ENCODE measurements around the gene AK8.

AK8 gene

DNA sequence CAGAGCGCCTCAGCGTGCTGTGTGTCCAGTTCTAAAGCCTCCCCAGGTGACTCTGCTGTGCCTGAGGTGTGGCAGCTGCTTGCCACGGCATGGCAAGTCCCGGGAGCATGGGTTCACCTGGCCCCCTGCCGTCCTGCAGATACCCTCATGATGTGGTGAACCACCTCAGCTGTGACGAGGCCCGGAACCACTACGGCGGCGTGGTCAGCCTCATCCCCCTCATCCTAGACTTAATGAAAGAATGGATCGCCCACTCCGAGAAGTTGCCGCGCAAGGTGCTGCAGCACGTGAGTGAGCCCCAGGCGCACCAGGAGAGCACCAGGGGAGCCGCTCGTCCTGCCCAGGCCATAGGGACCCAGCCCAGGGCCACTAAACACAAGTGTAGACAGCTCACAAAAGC lies 10.1 kb upstream of the AK8 start:
- no peak for DNase-seq (ENCODE audit: insufficient read length, low spot score)
- no peak for FAIRE-seq

DNA sequence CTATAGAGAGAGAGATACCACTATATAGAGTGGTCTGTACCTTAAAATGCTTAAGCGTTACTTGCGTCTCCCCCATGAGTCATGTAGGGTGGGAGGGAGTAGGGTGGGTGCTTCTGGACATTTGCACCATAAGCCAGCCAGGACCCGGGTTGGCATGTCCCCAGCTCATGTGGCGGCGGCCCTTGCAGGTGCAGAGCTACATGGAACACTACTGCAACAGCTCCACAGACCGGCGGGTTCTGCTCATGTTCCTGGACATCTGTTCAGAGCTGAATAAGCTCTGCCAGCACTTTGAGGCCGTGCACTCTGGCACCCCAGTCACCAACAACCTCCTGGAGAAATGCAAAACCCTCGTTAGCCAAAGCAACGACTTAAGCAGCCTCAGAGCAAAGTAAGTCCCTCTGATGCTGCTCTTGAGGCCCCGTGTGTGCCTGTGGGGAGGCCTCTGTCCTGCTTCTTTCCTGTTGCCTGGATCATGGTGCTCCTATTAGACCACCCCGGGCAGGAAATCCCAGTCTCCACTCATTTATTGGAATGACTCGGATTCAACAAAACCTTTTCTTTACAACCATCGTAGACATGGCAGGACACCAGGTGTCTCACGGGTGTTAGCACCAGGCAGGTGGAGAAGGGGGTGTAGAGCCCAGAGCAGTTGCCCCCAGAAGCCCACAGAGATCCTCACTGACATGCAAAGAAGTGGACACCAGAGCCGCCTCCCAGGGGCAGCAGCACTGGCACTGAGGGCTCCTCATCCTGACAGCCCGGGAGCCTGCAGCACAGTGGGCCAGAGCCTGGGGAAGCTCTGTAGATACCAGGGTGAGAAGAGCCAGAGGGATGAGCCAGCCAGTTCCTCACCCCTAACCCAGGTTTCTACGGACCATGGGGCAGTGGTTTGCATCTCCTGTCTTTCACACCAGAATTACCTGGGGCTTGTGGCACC lies 9.4 kb upstream of the AK8 start:
- DNase-seq (ENCODE audit: insufficient read length, low spot score) (no peak), FAIRE-seq (no peak)

DNA sequence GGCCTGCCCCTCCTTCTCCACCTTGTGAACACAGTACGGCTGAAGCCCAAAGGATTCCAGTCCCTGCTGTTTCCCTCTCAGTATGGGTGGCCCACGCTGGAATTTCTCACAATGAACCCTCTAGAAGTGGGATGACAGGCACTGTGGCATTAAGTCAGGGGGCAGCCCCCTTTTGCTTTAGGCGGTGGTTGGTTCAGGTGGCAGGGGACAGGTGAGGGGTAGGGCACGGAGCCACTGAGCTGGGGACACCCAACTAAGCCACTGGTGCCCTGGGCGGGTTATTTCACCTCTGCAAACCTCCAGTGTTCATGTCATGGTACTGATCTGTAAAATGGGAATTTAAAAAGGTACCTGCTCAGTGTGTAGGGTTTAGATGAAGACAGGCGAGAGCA lies 8.2 kb upstream of the AK8 start:
- no peak for FAIRE-seq
- DNase-seq (ENCODE audit: insufficient read length, low spot score), result no peak

DNA sequence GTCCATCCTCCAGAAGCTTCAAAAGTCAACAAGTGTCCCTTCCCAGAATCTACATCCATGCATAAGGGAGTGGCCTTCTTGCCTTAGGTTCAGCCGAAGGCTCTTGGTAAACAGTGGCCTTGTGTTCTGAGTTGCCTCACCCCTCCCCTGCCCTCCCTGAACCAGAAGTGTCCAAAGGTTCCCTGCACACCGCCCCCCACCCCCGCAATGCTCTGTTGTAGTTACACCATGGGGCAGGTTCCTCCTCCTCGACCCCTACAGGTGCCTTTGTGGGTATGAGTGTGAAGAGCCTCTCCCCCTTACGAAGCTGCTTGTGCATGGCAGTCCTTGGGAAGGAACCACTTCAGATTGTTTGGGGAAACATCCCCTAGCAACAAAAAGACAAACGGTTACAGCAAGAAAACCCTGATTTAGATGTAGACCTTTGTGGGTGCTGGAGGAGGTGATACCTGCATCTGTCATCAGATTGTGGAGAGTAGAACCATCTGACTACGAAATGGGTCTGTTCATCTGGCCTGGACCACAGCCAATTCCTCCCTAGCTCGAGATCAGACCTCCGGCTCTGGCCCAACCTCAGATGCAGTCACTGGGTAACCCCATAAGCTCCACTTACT lies 7.7 kb upstream of the AK8 start:
- DNase-seq (ENCODE audit: insufficient read length, low spot score) (no peak), FAIRE-seq (no peak)

DNA sequence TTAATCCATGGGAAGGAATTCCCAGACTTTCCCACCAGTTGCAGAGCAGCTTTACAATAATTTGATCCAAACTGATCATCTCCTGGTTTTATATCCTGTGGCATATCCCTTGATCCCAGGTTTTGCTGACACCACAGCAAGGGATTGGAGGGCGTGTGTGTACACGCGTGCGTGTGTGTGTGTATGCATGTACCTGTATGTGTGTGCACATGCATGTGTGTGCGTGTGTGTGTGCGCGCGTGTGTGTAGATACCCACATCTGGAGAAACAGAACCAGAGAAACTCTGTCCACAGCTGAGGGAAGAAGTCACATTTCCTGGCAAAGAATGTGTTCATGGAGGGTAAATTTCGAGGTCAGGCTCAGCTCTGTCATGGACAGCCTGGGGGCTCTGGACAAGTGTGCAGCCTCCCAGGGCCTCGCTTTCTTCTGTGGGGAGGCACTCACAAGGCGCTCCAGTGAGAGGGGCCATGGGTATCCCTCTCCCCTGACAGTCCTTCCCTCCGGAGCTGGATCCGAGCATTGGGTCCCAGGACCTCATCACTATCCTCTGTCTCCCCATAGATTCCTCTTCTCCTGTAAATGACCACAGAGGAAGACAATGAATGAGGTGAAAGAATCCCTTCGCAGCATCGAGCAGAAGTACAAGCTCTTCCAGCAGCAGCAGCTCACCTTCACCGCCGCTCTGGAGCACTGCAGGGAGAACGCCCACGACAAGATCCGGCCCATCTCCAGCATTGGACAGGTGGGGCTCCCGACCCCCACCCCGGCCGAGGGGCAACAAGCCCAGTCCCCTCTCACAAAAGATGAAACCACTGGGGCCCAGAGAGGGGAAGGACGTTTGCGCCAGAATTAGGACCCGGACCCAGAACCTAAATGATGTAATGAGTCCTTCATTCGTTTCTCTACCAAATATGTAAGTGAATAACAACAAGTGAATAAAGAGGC lies 5.5 kb upstream of the AK8 start:
- FAIRE-seq (no peak), DNase-seq (ENCODE audit: insufficient read length, low spot score) (no peak)

DNA sequence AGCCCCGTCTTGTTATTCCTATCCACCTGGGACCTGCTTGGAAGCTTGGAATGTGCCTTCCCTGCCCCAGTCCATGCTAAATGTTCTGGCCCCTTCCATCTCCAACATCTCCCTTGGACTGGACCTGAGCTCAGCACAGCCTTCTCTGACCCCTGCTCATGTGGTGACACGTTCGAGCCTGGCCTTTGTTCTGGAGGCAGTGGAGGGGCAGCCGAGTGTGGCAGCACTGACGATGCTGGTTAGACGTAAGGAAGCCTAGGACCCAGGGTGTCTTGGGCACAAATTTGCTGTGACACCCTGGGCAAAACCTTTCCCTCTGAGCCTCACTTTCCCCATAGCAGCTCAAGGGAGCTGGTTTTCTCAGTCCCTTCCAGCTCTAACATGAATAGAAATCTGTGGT lies 4.5 kb upstream of the AK8 start:
- FAIRE-seq (no peak), DNase-seq (ENCODE audit: insufficient read length, low spot score) (no peak)

DNA sequence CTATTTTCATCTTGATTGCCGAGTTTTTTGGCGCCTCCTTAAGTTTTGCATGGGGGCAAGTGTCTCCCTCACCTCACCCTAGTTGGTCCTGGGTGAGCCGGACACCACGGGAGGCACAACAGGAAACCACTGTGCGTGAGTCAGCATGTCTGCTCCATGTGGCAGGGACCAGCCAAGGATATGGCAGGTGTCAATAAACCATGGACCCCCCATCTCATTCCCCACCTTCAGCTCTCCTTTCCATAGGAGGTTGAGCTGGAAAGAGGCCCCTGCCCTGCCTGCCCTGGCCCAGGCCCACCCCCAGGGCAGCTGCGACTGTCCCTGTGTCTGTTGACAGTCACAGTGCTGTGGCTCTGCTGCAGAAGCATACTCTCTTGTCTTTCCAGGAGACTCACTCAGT lies 3.7 kb upstream of the AK8 start:
- no peak for FAIRE-seq
- no peak for DNase-seq (ENCODE audit: insufficient read length, low spot score)

DNA sequence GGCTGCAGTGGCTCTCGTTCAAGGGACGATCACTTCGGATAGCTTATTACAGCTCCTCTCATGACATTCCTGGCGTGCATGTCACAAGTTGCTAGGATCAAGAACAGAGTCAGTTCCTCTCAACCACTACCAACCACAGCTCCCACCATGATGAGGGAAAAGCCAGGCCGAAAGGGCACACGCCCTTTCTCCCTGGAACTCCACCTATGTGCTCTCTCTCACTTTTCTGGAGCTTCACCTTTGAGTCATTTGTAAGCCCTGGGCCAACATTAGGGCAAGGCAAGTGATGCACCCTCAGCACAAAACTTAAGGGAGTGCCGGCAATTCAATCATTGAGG lies 2.2 kb upstream of the AK8 start:
- DNase-seq (ENCODE audit: insufficient read length, low spot score) (no peak), FAIRE-seq (no peak)

DNA sequence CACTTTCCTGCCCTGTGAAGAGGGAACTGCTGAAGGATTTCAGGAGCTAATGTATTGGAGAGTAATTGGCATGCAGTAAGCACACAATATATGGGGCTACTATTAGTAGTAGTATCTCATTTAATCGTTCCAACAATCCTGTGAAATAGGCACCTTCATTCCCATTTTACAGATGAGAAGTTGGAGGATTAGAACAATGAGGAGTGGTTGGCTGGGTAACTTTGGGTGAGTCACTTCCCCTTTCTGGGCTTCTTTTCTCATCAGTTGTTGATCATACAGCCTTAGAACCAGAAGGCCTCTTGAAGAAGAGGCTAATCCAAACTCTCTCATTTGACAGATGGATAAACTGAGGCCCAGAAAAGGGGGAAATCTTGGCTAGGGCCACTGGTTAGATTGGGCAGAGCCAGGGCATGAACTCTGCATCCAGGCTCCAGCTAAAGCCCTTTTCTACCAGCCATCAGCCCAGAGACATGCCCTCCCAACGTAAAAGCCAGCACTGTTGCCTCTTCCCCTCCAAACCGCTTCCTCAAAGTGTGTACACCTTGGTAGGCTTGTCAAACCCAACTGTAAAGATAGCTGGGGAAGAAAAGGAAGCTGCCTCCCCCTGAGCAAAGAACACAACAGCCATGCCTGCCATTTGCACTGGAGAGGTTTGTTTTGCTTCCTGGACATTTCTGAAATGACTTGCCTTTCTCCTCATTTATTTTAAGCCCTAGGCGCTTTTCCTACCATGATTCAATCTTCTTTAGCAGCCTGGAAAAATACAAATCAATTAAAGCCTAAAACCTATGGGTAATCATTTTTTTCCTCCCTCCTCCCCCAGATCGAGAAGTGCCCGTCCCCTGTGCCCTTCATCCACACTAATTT lies 1.6 kb upstream of the AK8 start:
- DNase-seq (ENCODE audit: insufficient read length, low spot score) (no peak), FAIRE-seq (no peak)

DNA sequence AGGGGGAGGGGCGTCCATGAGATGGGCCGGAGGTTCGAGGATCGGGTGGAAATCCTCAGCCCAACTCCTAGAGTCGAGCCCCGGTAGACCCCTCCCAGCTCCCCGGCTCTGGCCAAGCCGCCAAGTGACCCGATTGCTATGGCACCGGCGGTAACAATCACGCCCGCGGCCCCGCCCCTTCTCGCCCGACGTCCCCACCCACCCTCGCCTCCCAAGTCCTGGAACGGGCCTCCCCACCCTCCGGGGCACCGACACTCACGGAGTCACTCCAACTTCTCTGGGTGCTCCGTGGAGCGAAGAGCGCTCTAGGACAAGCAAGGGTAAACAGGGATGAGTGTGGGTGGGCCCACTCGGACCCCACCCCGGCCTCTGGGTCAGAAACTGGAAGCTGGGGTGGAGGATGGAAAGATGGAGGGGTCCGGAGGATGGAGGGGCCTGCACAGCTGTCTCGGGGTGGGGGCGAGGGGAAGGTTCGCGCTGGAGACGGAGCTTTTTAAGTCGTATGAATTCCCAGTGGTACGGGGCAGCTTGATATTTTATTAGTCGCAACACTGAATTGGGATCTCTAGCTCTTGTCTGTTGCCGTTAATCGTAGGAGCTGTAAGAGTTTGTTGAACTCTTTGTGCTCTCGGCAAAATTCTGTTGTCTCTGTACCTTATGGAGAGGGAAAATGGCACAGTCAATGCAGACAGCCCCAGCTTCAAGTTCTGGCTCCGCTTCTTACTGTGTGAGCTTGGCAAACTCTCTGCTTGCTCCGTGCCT lies 792 bp upstream of the AK8 start, which contains the start of gene SPACA9:
Gene SPACA9 (plus strand): TSS at position 204 of the 762 bp plus-strand sequence. CDS start 5,050 bp downstream, outside the sequence.
- DNase-seq (ENCODE audit: insufficient read length, low spot score) (peak; percentile 57), FAIRE-seq (no peak)

DNA sequence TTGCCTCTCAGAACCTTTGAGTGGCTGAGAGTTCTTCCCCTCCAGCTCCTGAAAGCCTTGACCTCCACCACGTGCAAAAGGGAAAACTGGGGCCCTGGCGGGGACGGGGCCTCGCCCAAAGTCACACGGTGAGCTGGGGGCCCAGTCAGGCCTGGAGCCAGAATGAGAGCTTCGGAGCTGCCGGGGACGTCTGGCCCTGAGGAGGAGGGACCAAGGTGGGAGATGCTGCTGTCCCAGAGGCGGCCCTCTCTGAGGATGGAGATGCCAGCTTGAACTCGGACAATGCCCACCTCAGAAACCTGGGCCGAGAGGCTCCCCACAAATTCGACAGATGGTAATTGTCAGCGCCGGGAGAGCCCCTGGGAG lies 643 bp downstream of the AK8 start:
- no peak for FAIRE-seq
- no peak for DNase-seq (ENCODE audit: insufficient read length, low spot score)

DNA sequence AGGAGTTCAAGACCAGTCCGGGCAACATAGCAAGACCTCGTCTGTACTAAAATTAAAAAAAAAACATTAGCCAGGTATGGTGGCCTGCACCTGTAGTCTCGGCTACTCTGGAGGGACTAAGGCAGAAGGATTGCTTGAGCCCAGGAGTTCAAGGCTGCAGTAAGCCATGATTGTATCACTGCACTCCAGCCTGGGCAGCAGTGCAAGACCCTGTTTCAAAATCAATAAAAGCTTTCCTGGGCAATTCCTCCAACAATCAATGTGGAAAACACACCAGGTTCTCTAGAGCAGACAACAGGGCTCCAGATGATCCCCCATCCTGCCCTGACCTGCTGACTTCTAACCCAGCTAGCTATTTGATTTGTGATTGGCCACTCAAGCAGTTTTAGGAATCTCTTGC lies 1.2 kb downstream of the AK8 start:
- FAIRE-seq, result no peak
- no peak for DNase-seq (ENCODE audit: insufficient read length, low spot score)

DNA sequence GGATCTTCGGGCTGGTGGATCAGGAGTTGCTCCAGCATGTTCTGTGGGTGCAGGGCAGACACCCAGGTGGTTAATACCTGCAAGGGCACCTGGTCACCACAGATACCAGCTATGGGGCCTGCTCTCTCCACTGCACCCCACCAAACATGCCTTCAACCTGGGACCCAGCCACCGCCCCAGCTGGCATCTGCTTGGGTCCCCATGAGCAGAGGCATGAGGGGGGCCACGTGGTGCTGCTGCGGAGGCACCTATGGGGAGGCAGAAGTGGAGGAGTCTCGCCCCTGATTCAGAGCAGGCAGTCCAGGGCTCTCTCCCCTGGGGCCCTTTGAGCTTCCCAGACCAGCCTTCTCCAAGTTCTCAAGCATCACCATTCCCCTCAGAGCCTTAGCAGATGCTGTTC lies 2.9 kb downstream of the AK8 start:
- FAIRE-seq, result no peak
- no peak for DNase-seq (ENCODE audit: insufficient read length, low spot score)

DNA sequence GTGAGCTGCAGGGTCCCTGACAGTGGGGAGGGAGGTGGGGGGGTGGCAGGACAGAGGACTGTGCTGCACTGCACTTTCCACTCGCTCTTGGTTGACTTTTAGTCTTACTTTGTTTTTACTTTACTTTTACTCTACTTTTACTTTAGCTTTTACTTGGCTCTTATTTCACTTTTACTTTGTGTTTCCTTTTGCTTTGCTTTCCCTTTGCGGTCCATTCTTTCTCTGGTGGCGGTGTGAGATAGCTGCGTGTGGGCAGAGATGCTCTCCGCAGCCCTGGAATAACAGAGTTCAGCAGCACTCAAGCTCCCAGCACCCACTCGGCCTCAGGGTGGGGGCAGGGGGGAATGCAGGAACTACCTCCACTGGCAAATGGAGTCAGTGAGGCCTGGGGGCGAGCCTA lies 4.7 kb downstream of the AK8 start:
- DNase-seq (ENCODE audit: insufficient read length, low spot score) (no peak), FAIRE-seq (no peak)

DNA sequence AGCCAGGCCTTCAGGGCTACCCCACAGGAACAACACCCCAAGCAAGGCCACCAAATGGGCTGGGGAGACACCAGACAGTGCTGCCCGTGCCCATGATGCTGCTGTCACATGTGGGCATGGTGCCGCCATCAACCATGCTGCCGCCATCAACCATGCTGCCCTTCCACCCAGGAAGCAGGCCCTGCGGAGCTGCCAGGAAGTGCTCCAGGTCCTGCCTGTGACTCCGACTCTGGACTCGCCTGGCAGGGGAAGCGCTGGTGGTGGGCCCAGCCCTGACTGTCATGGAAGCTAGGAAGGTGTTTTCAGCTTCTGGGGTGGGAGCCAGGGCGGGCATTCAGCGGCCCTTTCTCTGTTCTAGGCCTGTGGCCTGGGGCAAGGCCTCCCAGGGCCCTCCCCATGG lies 8.8 kb downstream of the AK8 start:
- no peak for DNase-seq (ENCODE audit: insufficient read length, low spot score)
- FAIRE-seq, result no peak

DNA sequence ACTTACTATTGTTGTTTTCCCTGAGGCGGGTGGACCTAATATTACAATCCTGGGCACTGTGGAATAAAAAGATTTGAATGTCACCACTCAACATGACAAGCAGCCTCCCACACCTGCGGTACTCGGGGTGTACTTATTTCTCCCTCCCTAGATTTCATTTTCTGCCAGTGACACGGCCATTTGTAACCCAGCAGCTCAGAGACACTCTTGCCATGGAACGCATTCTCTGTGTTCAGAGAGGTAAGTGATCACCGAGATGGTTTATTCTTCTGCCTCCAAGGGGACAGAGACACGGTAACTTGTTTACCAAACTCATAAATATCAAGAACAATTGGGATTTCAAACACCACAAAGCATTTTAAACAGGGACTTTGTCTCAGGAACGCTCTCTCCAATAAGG lies 11.2 kb downstream of the AK8 start:
- FAIRE-seq, result no peak
- no peak for DNase-seq (ENCODE audit: insufficient read length, low spot score)

DNA sequence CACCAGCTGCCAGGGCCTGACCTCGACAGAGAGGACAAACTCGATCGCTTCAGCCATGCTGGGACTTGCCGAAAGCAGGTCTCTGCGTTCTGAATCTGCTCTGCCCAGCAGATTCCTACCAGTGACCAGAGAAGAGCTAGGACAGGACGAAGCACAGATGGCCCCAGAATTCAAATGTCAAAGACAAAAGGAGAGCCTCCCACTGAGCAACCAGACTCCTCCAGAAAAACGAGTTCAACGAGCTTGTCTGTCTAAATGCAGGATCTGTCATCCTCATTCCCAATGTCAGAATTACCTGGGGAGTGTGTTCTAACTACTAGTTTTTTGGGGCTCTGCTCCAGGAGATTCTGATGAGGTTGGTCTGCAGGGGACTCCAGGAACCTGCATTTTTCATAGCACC lies 13.4 kb downstream of the AK8 start:
- FAIRE-seq (no peak), DNase-seq (ENCODE audit: insufficient read length, low spot score) (no peak)

DNA sequence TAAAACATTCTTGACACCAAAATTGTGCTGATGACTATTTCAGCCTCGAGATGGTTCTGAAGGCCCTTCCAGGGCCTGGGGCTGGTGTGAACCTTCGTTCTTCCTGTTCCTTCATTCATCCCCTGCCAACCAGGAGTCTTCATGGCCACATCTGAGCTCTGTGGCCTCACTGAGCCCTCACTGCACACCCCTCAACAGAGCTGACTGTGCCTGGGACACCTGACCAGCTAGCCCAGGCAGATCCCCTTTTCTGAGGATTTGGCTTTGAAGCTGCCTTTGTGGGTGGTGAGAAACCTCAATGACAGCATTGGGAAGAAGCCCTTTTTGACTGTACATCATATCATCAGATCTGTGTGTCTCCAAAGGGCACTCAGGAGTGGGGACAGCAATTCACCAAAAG lies 13.8 kb downstream of the AK8 start:
- DNase-seq (ENCODE audit: insufficient read length, low spot score), result no peak
- FAIRE-seq, result no peak

DNA sequence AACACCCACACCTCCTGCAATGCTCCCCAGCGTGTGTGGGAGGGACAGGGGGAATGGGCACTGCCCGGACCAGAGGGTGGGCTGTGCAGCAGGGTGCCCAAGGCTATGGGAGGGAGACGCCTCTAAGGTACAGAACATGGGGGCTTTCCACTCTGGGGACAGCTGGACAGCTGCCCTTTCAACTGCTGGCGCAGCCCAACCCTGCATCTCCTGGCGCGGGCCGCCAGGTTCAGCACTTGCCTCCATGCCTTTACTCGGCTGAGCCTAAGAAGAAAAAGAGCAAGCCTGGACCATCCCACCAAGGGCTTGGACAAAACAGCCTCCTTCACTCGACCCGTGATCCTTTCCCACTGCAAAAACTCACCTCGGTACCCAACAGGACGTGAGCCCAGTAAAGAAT lies 15.0 kb downstream of the AK8 start:
- DNase-seq (ENCODE audit: insufficient read length, low spot score), result no peak
- no peak for FAIRE-seq

DNA sequence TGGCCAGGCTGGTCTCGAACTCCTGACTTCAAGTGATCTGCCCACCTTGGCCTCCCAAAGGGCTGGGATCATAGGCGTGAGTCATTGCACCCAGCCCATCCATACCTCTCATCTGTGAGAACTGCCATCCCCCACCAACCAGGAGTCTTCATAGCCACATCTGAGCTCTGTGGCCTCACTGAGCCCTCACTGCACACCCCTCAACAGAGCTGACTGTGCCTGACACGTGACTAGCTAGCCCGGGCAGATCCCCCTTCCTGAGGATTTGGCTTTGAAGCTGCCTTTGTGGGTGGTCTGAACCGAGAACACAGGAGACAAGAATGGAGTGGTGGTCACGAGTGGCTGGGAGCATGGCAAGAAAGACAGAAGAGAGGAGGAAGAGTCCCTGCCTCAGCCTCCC lies 15.6 kb downstream of the AK8 start:
- no peak for DNase-seq (ENCODE audit: insufficient read length, low spot score)
- no peak for FAIRE-seq

Measured in HTR-8/SVneo (cell line).